Smooth muscle cell (in vitro differentiated cells): Measurements from ENCODE around the gene TNFAIP8. TPM values are rescaled to one million over a fixed set of nuclear protein-coding genes. Genes with fewer than 3 reads are reported as not detected.

Experiments used
- DNase-seq: peaks from one replicate; lab custom pipeline; 2025; ENCODE audit not compliant: unreplicated experiment; lab: John Stamatoyannopoulos, UW
- H2AFZ ChIP-seq: fragments of 200-600 bp; sonication (generic); 2 replicates; pipeline ENCODE4 v1.6.0; 2016; ENCODE audit warnings: antibody characterized with exemption, low read depth, mild to moderate bottlenecking
- H3F3A ChIP-seq: fragments of 200-600 bp; sonication (generic); 2 replicates; pipeline ENCODE4 v1.6.0; 2017; ENCODE audit warnings: antibody characterized with exemption, low read depth
- H3K27ac ChIP-seq: fragments of 200-600 bp; sonication (generic); 2 replicates; pipeline ENCODE4 v1.5.1; 2016; ENCODE audit warnings: low read depth, mild to moderate bottlenecking
- H3K27me3 ChIP-seq: fragments of 200-600 bp; sonication (generic); 2 replicates; pipeline ENCODE4 v1.6.1; 2016; ENCODE audit warnings: low read depth, mild to moderate bottlenecking
- H3K36me3 ChIP-seq: fragments of 200-600 bp; sonication (generic); 2 replicates; pipeline ENCODE4 v1.5.1; 2016; ENCODE audit warnings: low read depth
- H3K4me1 ChIP-seq: fragments of 200-600 bp; sonication (generic); 2 replicates; pipeline ENCODE4 v1.5.1; 2016; ENCODE audit warnings: low read depth
- H3K4me2 ChIP-seq: fragments of 200-600 bp; sonication (generic); 2 replicates; pipeline ENCODE4 v1.6.0; 2016; ENCODE audit warnings: mild to moderate bottlenecking
- H3K4me3 ChIP-seq: fragments of 200-600 bp; sonication (generic); 2 replicates; pipeline ENCODE4 v1.5.1; 2016; ENCODE audit warnings: mild to moderate bottlenecking
- H3K79me2 ChIP-seq: fragments of 200-600 bp; sonication (generic); 2 replicates; pipeline ENCODE4 v1.6.0; 2016; ENCODE audit warnings: low read depth, mild to moderate bottlenecking
- H3K9ac ChIP-seq: fragments of 200-600 bp; sonication (generic); 2 replicates; pipeline ENCODE4 v1.6.0; 2016; ENCODE audit warnings: low read depth
- H3K9me3 ChIP-seq: fragments of 200-600 bp; sonication (generic); replicated peaks from 2 replicates; pipeline ENCODE4 v1.5.1; 2016; ENCODE audit warnings: low read depth
- H4K20me1 ChIP-seq: fragments of 200-600 bp; sonication (generic); 2 replicates; pipeline ENCODE4 v1.6.0; 2016; ENCODE audit warnings: low read depth
- WGBS: methylation state at CpG from one replicate; pipeline ENCODE4 v1.1.7; 2016; ENCODE audit warnings: low lambda C conversion rate; 5-methylcytosine and 5-hydroxymethylcytosine counted together
- polyA plus RNA-seq: library from polyadenylated mRNA; unstranded; fragments of >200 nt; fragmentation: Nextera tagmentation; extraction: Ambion mirVana; gene quantifications from 2 replicates; pipeline ENCODE4 v1.2.1, GENCODE V29; 2016
- total RNA-seq: library from RNA; depleted of rRNA; stranded (reverse); fragments of >200 nt; gene quantifications from 2 replicates; pipeline ENCODE4 v1.2.3, GENCODE V29; 2014
- TF ChIP-seq, protein P1 (sequence below): fragments of 200-600 bp; sonication (generic); IDR thresholded peaks from 2 replicates; pipeline ENCODE4 v1.5.1; 2017; ENCODE audit warnings: borderline replicate concordance, mild to moderate bottlenecking, antibody characterized with exemption; ENCODE audit not compliant: insufficient read depth, poor library complexity, severe bottlenecking

The TNFAIP8 gene
- total and polyA plus RNA-seq, 2 experiments from 2014 or later: 15.7 to 81.2 TPM

DNA sequence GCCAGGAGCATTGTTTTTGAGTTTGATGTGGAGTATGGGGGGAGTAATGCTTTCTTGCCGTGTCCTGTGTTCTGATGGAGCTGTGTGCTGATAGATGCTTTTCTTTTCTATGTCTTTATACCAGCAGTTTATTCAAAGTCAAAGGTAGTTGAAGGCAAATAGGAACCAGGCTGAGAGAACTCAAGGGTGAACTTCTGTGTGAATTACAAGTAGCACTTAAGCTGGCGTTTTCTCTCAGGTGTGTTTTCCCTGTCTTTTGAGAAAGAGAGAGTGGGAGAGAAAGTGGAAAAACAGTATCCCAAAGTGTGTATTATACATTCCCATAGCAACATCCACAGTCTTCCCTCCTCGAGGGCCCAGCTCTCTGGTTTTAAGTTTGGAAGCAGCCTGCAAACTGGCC, 1.5 kb downstream of the TNFAIP8 start:
- Histone ChIP-seq H3K4me3 (peak overlapping the region; percentile 65), H3K27me3 (no peaks in the 10 kb centered on the region), H3K36me3 (no peaks in the 10 kb centered on the region), H2AFZ (no peak overlapping the region), H3K9ac (peak overlapping the region; percentile 69), H3K9me3 (no peaks in the 10 kb centered on the region), H3K79me2 (peaks cover 54% of the 10 kb centered on the region), H3K4me1 (peaks cover 21% of the 10 kb centered on the region), H3F3A (peaks cover 10% of the 10 kb centered on the region), H4K20me1 (peaks cover 70% of the 10 kb centered on the region), H3K27ac (peak overlapping the region; percentile 87), H3K4me2 (peak overlapping the region; percentile 89)
- no peak for DNase-seq
- TF ChIP-seq, protein P1, sequence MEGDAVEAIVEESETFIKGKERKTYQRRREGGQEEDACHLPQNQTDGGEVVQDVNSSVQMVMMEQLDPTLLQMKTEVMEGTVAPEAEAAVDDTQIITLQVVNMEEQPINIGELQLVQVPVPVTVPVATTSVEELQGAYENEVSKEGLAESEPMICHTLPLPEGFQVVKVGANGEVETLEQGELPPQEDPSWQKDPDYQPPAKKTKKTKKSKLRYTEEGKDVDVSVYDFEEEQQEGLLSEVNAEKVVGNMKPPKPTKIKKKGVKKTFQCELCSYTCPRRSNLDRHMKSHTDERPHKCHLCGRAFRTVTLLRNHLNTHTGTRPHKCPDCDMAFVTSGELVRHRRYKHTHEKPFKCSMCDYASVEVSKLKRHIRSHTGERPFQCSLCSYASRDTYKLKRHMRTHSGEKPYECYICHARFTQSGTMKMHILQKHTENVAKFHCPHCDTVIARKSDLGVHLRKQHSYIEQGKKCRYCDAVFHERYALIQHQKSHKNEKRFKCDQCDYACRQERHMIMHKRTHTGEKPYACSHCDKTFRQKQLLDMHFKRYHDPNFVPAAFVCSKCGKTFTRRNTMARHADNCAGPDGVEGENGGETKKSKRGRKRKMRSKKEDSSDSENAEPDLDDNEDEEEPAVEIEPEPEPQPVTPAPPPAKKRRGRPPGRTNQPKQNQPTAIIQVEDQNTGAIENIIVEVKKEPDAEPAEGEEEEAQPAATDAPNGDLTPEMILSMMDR: no peak
- 54% methylated on average over 3 of the region's 3 CpGs for WGBS

GRCh38 chr5:119357808-119358529, 2.1 kb downstream of the TNFAIP8 start:
- H3F3A ChIP-seq: peaks cover 10% of the 10 kb centered on the region
- H3K9ac ChIP-seq: peak overlapping the region; percentile 69
- H3K79me2 ChIP-seq: peaks cover 61% of the 10 kb centered on the region
- H3K4me3 ChIP-seq: peak overlapping the region; percentile 65
- DNase-seq: no peak
- peaks cover 21% of the 10 kb centered on the region for H3K4me1 ChIP-seq
- H3K4me2 ChIP-seq: peak overlapping the region; percentile 89
- TF ChIP-seq, protein P1: no peak
- H3K27me3 ChIP-seq: no peaks in the 10 kb centered on the region
- 44% methylated on average over 6 of the region's 6 CpGs for WGBS
- H3K27ac ChIP-seq: peak overlapping the region; percentile 87
- H4K20me1 ChIP-seq: peaks cover 77% of the 10 kb centered on the region
- no peaks in the 10 kb centered on the region for H3K36me3 ChIP-seq
- no peak overlapping the region for H2AFZ ChIP-seq
- H3K9me3 ChIP-seq: no peaks in the 10 kb centered on the region

GRCh38 chr5:119358530-119358900, 2.7 kb downstream of the TNFAIP8 start:
- peak overlapping the region; percentile 89 for H3K4me2 ChIP-seq
- WGBS: 76% methylated on average over 2 of the region's 2 CpGs
- H3K36me3 ChIP-seq: no peaks in the 10 kb centered on the region
- H2AFZ ChIP-seq: no peak overlapping the region
- peak overlapping the region; percentile 65 for H3K4me3 ChIP-seq
- H3K27me3 ChIP-seq: no peaks in the 10 kb centered on the region
- DNase-seq: no peak
- no peaks in the 10 kb centered on the region for H3K9me3 ChIP-seq
- H3F3A ChIP-seq: peaks cover 10% of the 10 kb centered on the region
- peaks cover 77% of the 10 kb centered on the region for H4K20me1 ChIP-seq
- H3K79me2 ChIP-seq: peaks cover 66% of the 10 kb centered on the region
- H3K9ac ChIP-seq: no peak overlapping the region
- H3K27ac ChIP-seq: peak overlapping the region; percentile 87
- TF ChIP-seq, protein P1: no peak
- H3K4me1 ChIP-seq: peaks cover 21% of the 10 kb centered on the region
